GM23338 (cell line): Measurements from ENCODE around the gene POLQ. TPM values are rescaled to one million over a fixed set of nuclear protein-coding genes. Genes with fewer than 3 reads are reported as not detected.

ENCODE experiments used
- ATAC-seq: fragments of 200-7000 bp; cut with Tn5 transposase; 3 replicates; pipeline ENCODE4 v1.9.1; 2020
- DNase-seq: peaks from one replicate; pipeline ENCODE4 v3.0.0-alpha.2; 2015; ENCODE audit warnings: low spot score
- H2AFZ ChIP-seq: fragments of 200-600 bp; sonication (generic); 2 replicates; pipeline ENCODE4 v1.8.0; 2016; ENCODE audit warnings: antibody characterized with exemption, mild to moderate bottlenecking, moderate library complexity
- H3F3A ChIP-seq: fragments of 200-600 bp; sonication (generic); replicated peaks from 2 replicates; pipeline ENCODE4 v1.8.0; 2017; ENCODE audit warnings: antibody characterized with exemption, mixed run types, low read depth
- H3K27ac ChIP-seq: fragments of 200-600 bp; sonication (generic); 2 replicates; pipeline ENCODE4 v1.6.1; 2016; ENCODE audit warnings: low read depth
- H3K27me3 ChIP-seq: fragments of 200-600 bp; sonication (generic); 2 replicates; pipeline ENCODE4 v1.8.0; 2016; ENCODE audit warnings: mild to moderate bottlenecking, mixed run types, moderate library complexity; ENCODE audit not compliant: insufficient read depth
- H3K36me3 ChIP-seq: fragments of 200-600 bp; sonication (generic); 2 replicates; pipeline ENCODE4 v1.8.0; 2016; ENCODE audit warnings: mild to moderate bottlenecking; ENCODE audit not compliant: insufficient read depth
- H3K4me1 ChIP-seq: fragments of 200-600 bp; sonication (generic); 2 replicates; pipeline ENCODE4 v1.8.0; 2016; ENCODE audit warnings: mild to moderate bottlenecking, moderate library complexity; ENCODE audit not compliant: insufficient read depth
- H3K4me2 ChIP-seq: fragments of 200-600 bp; sonication (generic); 2 replicates; pipeline ENCODE4 v1.7.1; 2017; ENCODE audit warnings: mixed run types
- H3K4me3 ChIP-seq: fragments of 200-600 bp; sonication (generic); 2 replicates; pipeline ENCODE4 v1.6.1; 2016; ENCODE audit warnings: mixed run types
- H3K79me2 ChIP-seq: fragments of 200-600 bp; sonication (generic); replicated peaks from 2 replicates; pipeline ENCODE4 v1.8.0; 2017; ENCODE audit warnings: mild to moderate bottlenecking; ENCODE audit not compliant: insufficient read depth
- H3K9me2 ChIP-seq: fragments of 200-600 bp; sonication (generic); 2 replicates; pipeline ENCODE4 v1.8.0; 2017; ENCODE audit not compliant: insufficient read depth
- H4K20me1 ChIP-seq: fragments of 200-600 bp; sonication (generic); replicated peaks from 2 replicates; pipeline ENCODE4 v1.8.0; 2017; ENCODE audit warnings: mild to moderate bottlenecking; ENCODE audit not compliant: insufficient read depth
- H3K27ac Mint-ChIP-seq: 2 replicates; pipeline ENCODE4 v1.8.0; 2020; ENCODE audit warnings: inconsistent platforms, mild to moderate bottlenecking, moderate library complexity, mixed read lengths
- H3K27me3 Mint-ChIP-seq: 3 replicates; pipeline ENCODE4 v1.8.0; 2022; ENCODE audit warnings: low read depth, mild to moderate bottlenecking, moderate library complexity, mixed read lengths, inconsistent platforms; ENCODE audit not compliant: insufficient read depth, poor library complexity
- H3K36me3 Mint-ChIP-seq: 3 replicates; pipeline ENCODE4 v1.8.0; 2021; ENCODE audit warnings: low read depth, mild to moderate bottlenecking, inconsistent platforms, moderate library complexity, mixed read lengths
- H3K4me1 Mint-ChIP-seq: 3 replicates; pipeline ENCODE4 v1.8.0; 2020; ENCODE audit warnings: mild to moderate bottlenecking, inconsistent platforms, mixed read lengths
- H3K4me3 Mint-ChIP-seq: 3 replicates; pipeline ENCODE4 v1.8.0; 2021; ENCODE audit warnings: moderate library complexity, mild to moderate bottlenecking, inconsistent platforms, mixed read lengths
- H3K9me3 Mint-ChIP-seq: 3 replicates; pipeline ENCODE4 v1.8.0; 2020; ENCODE audit warnings: moderate library complexity, mild to moderate bottlenecking, inconsistent platforms, mixed read lengths
- CREB1 ChIP-seq: fragments of 250-450 bp; sonication (Bioruptor Pico); IDR thresholded peaks from 2 replicates; pipeline ENCODE4 v1.5.0; 2020; ENCODE audit warnings: low read depth, mild to moderate bottlenecking, moderate library complexity
- CTCF ChIP-seq, 2 experiments: fragments of 200-600 bp in 1 of 2; sonication (generic) in 1 of 2; conservative IDR thresholded peaks; 2 replicates each; pipeline versions ENCODE4 v1.5.1 to v1.6.1; 2016 to 2017; ENCODE audit warnings: antibody characterized with exemption in 2 of 2, low read depth in 2 of 2, mild to moderate bottlenecking in 2 of 2, moderate library complexity in 1 of 2
- EZH2 ChIP-seq: fragments of 200-600 bp; sonication (generic); IDR thresholded peaks from one replicate; pipeline ENCODE4 v1.8.0; 2017; ENCODE audit warnings: antibody characterized with exemption, mild to moderate bottlenecking, low read depth; ENCODE audit not compliant: unreplicated experiment
- EZH2phosphoT487 ChIP-seq: fragments of 200-600 bp; sonication (generic); IDR thresholded peaks from one replicate; pipeline ENCODE4 v1.8.1; 2018; ENCODE audit warnings: antibody characterized with exemption; ENCODE audit not compliant: unreplicated experiment
- JUNB ChIP-seq: IDR thresholded peaks from one replicate; pipeline ENCODE4 v1.6.1; 2016; ENCODE audit warnings: antibody characterized with exemption; ENCODE audit not compliant: unreplicated experiment
- NANOG ChIP-seq: IDR thresholded peaks from 2 replicates; pipeline ENCODE4 v1.6.1; 2016; ENCODE audit warnings: antibody characterized with exemption, borderline replicate concordance
- POLR2AphosphoS5 ChIP-seq: IDR thresholded peaks from 2 replicates; pipeline ENCODE4 v1.6.1; 2016; ENCODE audit warnings: antibody characterized with exemption, low read depth
- STAT1 ChIP-seq: IDR thresholded peaks from one replicate; pipeline ENCODE4 v1.6.1; 2016; ENCODE audit warnings: antibody characterized with exemption; ENCODE audit not compliant: unreplicated experiment
- ZNF114 ChIP-seq: fragments of 250-450 bp; sonication (Bioruptor Pico); IDR thresholded peaks from 2 replicates; pipeline ENCODE4 v1.5.0; 2020; ENCODE audit warnings: mild to moderate bottlenecking, moderate library complexity
- ZNF331 ChIP-seq: fragments of 250-450 bp; sonication (Bioruptor Pico); IDR thresholded peaks from 2 replicates; pipeline ENCODE4 v1.5.0; 2020; ENCODE audit warnings: low read depth, mild to moderate bottlenecking, moderate library complexity
- ZNF462 ChIP-seq: fragments of 250-450 bp; sonication (Bioruptor Pico); IDR thresholded peaks from 2 replicates; pipeline ENCODE4 v1.5.0; 2020; ENCODE audit warnings: mild to moderate bottlenecking, moderate library complexity
- polyA plus RNA-seq: library from polyadenylated mRNA; unstranded; fragments of >200 nt; fragmentation: Nextera tagmentation; extraction: Ambion mirVana; gene quantifications from 2 replicates; pipeline ENCODE4 v1.2.1, GENCODE V29; 2016
- total RNA-seq: library from RNA; depleted of rRNA; stranded (reverse); fragments of >200 nt; shearing (Covaris generic); gene quantifications from 2 replicates; pipeline ENCODE4 v1.2.3, GENCODE V29; 2014

Gene POLQ
- total and polyA plus RNA-seq, 2 experiments from 2014 or later: 6.9 to 20.6 TPM

DNA sequence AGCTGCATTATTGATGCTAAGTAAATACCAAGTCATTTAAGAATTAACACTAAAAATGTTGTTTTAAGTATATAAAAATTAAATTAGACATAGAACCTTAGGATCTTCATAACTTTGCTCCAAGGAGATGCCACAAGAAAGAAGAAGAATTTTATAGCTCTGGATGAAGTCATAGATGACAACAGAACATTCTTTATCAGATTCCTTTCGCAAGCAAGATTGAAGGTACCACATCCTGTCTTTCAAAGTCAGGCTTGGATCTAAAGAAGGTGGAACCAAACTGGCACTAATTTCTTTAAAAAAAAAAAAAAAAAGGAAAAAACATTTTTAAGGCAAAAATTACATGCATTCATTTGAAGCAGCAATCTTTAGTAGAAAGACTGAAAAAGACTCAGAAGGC, 62.5 kb downstream of the POLQ start:
- Mint-ChIP-seq H3K4me3 (no peak overlapping the region), H3K9me3 (no peaks in the 10 kb centered on the region), H3K36me3 (peaks cover 52% of the 10 kb centered on the region), H3K4me1 (no peaks in the 10 kb centered on the region), H3K27me3 (no peaks in the 10 kb centered on the region), H3K27ac (no peak overlapping the region)
- no peaks in the 10 kb centered on the region for H3F3A ChIP-seq
- no peak for DNase-seq
- H2AFZ ChIP-seq: no peak overlapping the region
- no peak for TF ChIP-seq POLR2AphosphoS5
- TF ChIP-seq ZNF331: no peak
- TF ChIP-seq STAT1: no peak
- TF ChIP-seq CREB1 (CRISPR knock-in tag): no peak
- no peak for TF ChIP-seq EZH2
- no peak for TF ChIP-seq ZNF462 (CRISPR knock-in tag)
- no peak for TF ChIP-seq NANOG
- no peak for TF ChIP-seq CTCF (conservative IDR thresholded peaks at IDR 0.05; ENCODE audit: low read depth in 2 of 2)
- no peak for TF ChIP-seq JUNB
- no peak for TF ChIP-seq EZH2phosphoT487
- TF ChIP-seq ZNF114 (CRISPR knock-in tag): no peak
- no peaks in the 10 kb centered on the region; the same call in 1 of the 2 replicates for H3K79me2 ChIP-seq
- no peaks in the 10 kb centered on the region for H3K9me2 ChIP-seq
- H3K4me1 ChIP-seq: no peaks in the 10 kb centered on the region
- no peak overlapping the region for H3K4me2 ChIP-seq
- no peaks in the 10 kb centered on the region; the same call in 1 of the 2 replicates for H4K20me1 ChIP-seq
- ATAC-seq: no peak
- H3K27ac ChIP-seq: no peak overlapping the region
- no peak overlapping the region for H3K4me3 ChIP-seq
- peaks cover 31% of the 10 kb centered on the region; the same call in 1 of the 2 replicates for H3K36me3 ChIP-seq
- no peaks in the 10 kb centered on the region for H3K27me3 ChIP-seq
